ENCODE results near the gene KSR1.
"Not testable (repeated sequence)": the region's sequence is repeated elsewhere in the genome, so short reads cannot be mapped to it uniquely, and the experiment has no call there.

The KSR1 gene

DNA sequence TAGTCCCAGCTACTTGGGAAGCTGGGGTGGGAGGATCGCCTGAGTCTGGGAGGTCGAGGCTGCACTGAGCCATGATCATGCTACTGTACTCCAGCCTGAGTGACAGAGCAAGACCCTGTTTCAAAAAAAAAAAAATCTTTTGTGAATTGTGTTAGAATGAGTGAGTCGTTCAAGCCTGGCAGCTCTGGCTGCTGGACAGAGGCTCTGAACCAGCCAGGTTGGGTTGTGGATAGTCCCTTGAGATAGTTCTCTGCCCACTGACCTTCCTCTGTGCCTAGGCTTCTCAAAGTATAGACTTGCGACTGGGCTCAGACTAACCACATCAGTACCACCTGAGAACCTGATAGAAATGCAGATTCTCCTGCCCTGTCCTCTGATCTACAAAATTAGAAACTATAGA is 2.2 kb upstream of the KSR1 start:
- DNase-seq (ENCODE audit: low spot score), result no peak

DNA sequence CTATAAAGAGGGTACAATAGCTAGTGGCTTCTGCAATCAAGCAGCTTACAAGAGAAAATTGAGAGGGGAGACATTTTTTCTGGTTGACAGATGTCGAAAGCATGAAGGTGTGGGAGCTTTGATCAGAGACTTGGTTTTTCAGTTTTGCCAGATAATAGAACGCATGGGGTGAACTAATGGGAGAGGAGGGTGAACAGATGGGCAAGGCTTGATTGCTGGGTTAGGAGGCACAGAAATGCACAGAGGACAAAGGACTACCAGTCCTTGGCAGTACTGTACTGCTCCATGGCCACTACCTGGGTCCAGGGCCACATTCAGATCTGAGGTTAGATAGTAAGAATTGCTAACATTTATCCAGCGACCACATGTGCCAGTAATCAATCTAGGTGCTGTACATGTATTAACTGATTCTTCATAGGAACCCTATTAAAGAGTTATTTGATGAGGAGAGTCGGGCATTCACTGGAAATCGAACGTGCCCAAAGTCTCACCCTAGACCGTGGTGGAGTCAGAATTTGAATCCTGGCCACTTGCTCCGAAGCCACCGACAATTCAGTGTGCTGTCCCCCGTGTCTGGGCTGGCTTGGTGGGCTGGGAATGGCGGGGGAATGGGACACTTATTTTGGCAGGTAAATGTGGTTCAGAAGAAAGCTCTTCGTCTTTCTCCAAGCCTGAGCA is 873 bp upstream of the KSR1 start:
- DNase-seq (ENCODE audit: low spot score), result no peak

DNA sequence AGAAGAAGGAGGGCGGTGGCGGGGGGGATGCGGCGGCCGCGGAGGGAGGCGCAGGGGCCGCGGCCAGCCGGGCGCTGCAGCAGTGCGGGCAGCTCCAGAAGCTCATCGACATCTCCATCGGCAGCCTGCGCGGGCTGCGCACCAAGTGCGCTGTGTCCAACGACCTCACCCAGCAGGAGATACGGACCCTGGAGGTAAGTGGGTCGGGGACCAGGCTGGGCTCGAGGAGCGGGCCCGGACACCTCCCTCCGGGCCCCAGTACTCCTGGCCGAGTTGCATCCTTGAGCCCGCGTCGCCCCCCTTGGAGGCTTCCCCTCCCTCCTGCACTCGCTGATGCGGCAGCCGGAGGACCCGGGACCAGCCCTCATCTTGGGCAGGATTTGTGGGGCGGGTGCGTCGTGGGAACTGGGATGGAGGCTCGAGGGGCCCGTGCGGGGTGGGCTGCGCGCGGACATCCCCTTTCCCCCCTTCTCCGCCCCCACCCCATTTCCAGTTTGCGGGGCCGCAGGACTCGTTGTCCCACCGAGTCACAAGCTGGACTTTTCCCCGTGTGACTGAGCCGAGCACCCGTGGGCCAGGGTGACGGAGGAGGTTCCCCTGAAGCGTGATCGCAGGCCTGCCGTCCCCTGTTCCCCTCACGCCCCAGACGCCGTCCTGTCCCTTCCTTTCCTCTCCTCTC is 572 bp downstream of the KSR1 start:
- DNase-seq (ENCODE audit: low spot score), result no peak

DNA sequence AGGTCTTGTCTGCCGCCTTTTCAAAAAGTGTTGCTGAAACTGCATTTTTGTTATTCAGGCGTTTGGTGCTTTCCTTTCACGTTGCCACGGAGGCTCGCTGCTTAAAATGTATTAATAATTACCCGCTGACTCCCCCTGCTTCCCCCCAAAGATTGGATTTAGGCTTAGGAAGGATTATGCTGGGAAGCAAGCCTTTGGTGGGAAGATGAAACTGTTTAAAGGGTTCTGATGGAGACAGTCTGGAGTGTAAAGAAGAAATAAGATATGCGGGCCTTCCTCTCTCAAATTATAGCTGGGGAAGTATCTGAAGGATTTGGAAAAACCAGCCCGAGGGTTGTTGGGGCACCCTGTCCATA is 1.1 kb downstream of the KSR1 start:
- DNase-seq (ENCODE audit: low spot score), result no peak

DNA sequence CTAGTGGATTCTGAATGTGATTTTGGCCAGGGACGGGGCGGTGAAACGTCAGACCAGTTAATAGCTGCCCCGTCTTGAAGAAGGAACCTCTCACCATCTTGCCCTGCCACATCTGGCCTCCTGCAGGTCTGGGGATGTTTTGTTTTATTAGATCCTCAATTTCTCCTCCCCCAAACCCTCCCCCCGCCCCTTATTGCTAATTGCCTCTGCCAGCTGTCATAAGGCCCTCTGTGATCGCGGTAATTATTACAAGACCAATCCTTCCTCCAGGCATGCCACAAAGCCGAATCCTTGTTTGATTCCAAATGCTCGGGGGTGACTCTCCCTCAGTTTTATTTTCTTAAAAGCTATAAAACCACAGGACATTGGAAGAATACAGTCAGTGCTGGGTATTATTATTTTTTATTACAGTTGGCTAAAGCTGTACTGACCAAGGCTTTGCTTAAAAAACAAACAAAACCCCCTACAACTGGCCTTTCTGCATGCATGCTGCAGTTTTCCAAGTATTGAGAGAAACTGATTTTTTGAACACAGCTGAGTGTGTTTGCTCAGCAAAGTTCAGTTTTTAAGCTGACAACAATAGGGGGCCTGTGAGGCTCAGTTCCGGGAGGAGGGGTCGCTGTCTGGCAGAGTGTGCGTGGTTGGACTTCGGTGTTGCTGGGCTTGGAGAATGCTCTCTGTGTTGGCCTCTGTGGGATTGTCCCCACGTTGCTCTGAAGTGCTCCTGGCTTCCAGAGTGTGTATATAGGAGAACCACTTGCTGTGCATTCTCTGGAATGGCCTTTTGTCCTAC is 1.7 kb downstream of the KSR1 start:
- no peak for DNase-seq (ENCODE audit: low spot score)

DNA sequence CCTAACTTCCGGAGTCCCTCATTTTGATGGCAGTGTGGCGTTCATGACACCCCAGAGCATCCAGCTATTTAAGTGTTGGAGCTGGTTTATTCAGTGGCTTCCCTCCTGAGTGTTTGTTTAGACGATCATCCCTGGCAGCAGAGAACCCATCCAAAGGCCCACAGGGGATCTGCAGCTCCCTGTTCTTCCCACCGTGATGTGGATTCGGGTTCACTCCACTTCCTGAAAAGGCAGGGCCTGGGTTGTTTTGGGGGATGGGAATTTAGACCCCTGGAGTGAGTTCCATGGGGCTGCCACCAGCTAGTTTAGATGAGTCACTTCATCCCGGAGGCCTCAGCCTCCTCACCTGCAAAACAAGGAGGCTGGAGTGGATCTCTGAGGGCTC is 2.3 kb downstream of the KSR1 start:
- no peak for DNase-seq (ENCODE audit: low spot score)

DNA sequence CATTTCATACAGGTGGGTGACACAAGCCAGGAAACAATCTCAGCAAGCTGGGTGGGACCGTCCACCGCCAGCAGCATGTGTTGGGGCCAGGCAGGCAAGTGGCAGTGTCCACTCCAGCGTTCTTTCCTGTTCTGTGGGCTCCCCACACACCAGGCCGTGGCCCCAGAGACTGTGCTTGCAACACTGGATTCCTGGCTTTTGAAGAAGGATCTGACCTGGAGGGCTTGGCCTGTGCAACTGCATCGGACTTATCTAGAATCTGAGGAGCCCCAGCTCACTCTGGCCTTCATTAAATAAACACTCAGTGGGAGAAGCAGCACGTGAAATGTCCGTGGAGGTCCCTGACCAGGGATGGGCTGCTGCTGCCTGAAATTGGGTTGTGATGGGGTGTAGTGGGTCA is 3.2 kb downstream of the KSR1 start:
- DNase-seq (ENCODE audit: low spot score), result no peak

DNA sequence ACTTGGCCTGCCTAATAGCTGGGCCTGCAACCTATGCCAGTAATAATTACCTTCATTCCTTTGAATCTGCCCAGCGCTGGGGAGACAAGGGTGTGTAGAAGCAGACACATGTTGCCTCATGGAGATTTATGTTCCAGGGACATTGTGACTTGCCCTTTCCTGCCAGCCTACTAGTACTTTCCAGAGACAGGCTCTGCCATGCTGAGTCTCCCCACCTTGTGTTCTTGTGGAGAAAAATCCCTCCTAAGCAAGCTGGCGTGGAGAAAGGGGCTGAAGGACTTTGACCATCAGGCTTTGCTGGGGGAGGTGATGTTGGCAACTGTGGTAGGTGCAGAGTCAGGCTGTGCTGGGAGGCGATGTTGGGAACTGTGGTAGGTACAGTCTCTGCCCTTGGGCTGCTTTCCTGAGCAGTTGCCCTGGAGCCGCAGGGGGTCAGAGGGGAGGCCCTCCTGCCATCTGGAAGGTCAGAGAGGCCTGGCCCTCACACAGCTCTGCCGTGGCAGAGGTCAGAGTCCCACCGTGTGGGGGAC is 4.0 kb downstream of the KSR1 start:
- no peak for DNase-seq (ENCODE audit: low spot score)

DNA sequence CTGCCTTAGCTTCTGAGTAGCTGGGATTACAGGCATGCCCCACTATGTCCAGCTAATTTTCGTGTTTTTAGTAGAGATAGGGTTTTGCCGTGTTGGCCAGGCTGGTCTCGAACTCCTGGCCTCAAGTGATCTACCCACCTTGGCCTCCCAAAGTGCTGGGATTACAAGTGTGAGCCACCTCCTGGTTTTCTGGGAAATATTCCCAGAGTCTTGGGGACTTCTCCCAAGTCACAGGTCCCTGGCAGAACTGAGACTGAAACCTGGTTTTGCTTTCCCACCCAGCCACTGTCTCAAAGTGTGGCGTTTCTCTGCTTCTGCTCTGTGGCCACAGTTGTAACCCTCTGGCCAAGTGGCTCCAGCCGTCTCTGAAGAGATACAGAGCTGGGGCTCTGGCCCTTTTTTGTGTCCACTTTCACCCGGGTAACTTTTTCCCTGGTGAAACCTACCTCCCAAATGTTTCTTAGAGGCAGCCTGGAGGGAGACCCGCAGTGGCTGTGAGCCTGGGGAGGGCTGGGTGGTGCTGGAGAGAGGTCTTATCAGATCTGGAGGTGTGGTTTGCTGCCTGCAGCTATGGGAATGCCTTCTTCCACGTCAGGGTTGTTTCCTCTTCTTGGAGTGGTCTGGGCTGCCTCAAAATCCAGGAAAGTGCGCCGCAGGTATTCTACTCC is 5.1 kb downstream of the KSR1 start:
- no peak for DNase-seq (ENCODE audit: low spot score)

DNA sequence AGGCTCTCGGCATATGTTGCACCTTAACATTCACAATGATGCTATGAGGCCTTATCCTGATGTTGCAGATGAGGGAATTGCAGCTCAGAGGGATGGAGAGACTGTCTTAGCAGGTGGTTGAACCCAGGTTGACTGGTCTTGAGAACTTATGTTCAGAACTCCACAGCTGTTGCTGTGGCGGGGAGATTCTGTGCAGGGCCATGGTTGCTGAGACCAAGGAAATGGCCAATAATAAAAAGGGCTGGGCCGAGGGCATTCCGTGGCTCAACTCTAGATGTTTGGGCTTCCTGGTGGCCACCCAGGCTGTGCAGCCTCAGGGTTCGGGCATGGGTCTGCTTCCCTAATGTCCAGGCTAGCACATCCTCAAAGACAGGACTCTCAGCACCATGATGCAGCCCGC is 5.9 kb downstream of the KSR1 start:
- DNase-seq (ENCODE audit: low spot score), result no peak

DNA sequence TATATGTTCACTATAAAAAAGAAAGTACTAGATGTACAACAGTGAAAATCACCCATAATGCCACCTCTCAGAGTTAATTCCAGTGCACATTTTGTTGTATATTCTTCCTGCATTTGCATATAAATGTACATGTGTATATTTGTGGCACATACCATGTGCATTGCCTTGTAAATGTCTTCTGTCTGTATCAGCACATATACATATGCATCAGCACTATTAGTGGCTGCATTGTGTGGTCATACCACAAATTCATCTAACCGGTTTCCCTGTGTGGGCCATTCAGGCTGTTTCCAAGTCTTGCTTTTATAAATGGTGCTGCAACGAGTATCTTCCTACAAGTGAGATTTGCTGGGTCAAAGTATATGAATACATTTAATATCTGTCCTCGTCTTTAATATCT is 6.5 kb downstream of the KSR1 start:
- DNase-seq (ENCODE audit: low spot score), result no peak

DNA sequence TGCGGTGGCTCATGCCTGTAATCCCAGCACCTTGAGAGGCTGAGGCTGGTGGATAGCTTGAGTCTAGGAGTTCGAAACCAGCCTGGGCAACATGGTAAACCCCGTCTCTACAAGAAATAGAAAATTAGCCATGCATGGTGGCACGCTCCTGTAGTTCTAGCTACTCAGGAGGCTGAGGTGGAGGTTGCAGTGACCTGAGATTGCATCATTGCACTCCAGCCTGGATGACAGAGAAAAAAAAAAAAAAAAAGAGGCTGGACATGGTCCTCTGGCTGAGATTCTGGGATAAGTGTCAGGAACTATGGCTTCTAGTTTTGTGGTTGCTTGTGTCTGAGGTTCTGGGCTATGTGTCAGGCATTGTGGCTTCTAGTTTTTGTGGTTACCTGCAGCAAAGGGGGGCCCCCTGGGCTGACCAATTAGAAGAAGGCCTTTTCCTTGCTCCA is 7.0 kb downstream of the KSR1 start:
- DNase-seq (ENCODE audit: low spot score), result no peak

DNA sequence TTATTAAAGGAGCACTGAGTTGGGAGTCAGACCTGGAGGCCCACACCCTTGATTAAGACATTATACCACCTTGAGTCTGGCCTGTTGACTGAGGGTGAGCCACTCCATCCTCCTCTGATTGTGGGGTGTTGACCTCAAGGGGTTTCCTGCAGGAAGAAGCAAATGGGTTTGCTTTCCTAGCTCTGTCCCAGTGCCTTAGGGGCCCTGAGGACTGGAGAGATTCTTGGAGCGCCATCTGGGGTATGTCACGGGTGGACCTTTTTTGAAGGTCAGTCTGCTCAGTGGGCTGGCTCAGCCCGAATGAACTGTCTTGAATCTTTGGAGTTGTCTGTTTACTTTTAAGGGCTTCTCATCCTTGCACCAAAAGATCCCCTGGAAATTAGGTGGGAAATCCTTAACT is 7.8 kb downstream of the KSR1 start:
- not testable (repeated sequence) for DNase-seq (ENCODE audit: low spot score)

DNA sequence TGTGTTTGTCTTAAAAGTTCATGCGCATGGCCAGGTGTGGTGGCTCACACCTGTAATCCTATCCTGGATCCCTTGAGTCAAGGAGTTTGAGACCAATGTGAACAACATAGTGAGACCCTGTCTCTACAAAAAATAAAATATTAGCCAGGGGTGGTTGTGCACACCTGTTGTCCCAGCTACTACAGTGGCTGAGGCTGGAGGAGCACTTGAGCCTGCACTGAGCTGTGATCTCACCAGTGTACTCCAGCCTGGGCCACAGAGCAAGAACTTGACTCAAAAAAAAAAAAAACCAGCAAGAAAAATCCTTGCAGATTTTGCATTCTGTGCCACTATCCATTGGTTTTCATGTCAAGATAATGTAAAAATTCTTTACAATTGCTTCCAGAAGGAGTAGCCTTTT is 8.2 kb downstream of the KSR1 start:
- no peak for DNase-seq (ENCODE audit: low spot score)

DNA sequence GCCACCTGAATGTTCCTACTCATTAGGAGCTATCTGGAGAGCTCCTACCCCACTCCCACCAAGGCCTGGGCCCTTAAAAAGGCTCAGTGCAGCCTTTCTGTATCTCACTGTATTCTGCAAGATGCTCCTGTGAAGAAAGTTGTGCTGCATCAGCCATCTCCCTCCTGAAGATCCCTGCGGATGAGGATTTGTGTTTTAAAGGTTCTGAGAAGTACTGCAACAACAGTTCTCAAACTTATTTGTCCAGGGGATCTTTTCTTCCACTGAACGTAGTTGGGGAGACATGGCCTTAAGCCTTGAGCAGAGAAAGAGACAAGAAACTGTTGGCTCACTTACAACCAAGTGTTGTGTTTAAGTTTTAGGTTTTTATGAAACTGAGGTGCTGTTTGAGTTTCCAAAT is 9.6 kb downstream of the KSR1 start:
- not testable (repeated sequence) for DNase-seq (ENCODE audit: low spot score)

DNA sequence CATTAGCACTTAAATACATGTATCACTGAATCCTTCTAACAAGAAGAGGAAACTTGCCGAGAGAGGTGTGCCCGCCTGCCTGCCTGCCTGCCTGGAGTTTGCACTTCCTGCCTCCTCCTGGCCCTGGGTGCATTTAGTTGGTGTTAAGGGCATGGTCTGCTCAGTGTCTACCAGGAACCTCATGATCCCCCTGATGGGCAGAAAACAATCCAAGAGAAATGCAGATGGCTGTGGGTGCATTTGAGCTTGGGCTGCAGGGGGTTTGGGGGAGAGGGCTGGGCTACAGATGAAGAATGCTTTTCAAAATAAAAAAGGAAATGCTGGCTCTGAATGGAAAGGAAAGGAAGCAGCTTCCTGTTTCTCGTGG is 10.1 kb downstream of the KSR1 start:
- peak; percentile 16 for DNase-seq (ENCODE audit: low spot score)

DNA sequence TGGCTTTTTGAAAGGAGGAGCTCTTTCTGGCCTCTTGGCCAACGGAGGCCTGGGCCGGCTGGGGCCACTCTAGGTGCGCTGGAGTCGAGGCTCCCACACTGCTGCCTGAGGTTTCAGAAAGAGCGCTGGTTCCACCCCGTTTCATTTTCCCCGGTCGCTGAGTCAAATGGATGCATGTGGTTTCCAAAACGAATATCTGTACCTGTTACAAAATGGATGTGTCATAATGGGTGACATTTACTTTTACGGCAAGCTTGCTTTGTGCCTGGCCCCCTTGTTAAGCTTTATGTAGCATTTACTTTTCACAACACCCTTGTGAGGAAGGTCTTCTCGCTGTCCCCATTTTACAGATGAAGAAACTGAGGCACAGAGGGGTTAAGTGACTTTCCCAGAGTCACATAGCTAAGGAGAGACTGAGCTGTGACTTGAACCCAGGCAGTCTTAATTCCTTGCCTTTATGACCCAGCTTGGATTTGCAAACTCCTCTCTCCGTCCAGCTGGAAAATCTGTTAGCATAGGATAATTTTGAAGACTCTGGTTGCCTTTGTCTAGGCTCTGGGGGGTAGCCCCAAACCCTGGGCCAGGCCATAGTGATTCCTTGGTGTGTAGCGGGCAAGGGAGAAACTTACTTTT is 10.6 kb downstream of the KSR1 start:
- peak; percentile 33 for DNase-seq (ENCODE audit: low spot score)

DNA sequence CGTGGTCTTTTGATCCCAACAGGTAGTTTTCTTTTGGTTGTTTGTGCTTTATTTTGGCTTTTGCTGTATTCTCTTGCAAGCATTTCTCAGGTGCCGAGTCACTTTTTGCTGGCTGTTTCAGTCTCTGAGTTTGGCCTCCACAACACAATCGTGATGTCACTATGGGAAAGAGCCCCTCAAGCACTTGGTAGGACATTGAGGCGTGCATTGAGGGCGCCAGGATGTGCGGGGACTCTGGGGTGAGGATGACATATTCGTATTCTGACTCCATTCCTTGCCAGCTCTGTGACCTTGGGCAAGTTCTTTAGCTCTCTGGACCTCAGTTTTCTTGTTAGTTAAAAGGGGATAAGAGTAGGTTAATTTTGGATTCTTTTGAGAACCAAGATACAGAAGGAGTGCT is 13.0 kb downstream of the KSR1 start:
- DNase-seq (ENCODE audit: low spot score), result no peak

DNA sequence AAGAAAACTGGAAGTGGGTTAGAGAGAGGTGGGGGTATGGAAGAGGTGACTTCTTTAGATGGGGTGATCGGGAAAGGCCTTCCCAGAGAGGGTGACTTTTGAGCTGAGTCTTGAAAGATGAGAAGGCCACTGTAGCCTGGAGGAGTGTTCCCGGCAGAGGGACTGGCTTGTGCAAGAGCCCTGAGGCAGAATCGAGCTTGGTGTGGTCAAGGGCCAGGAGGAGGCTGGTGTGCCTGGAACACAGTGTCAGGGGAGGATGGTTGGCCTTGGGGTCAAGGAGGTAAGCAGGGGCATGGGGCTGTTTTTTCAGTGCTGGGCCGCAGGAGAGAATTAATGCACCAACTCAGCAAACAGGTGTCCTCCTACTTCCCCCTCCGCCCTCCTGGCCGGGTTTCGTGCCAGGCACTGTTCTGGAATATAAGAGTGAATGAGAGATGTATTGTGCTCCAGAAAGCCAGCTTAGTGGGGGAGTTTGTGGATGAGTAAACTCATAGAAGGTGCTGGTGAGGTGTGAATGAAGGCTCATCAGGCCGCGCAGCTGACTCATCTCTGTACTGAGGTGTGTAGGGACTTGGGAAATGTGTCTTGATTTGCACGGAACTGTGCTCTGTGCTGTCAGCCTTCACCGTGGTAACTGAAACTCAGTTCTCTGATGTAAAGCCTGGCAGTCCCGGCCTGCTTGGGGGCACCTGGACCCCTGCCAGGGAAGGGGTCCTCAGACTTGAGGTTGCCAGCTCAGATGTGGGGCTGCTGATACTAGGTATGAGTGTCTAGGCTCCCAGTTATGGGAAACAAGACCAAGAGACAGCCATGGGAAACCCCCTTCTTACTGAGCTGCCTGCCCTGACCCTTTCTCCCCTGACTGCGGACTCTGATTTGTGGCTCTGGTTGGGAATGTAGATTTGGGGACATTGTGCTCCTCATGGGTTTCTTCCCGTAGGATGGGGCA is 15.3 kb downstream of the KSR1 start:
- DNase-seq (ENCODE audit: low spot score), result peak; percentile 66

DNA sequence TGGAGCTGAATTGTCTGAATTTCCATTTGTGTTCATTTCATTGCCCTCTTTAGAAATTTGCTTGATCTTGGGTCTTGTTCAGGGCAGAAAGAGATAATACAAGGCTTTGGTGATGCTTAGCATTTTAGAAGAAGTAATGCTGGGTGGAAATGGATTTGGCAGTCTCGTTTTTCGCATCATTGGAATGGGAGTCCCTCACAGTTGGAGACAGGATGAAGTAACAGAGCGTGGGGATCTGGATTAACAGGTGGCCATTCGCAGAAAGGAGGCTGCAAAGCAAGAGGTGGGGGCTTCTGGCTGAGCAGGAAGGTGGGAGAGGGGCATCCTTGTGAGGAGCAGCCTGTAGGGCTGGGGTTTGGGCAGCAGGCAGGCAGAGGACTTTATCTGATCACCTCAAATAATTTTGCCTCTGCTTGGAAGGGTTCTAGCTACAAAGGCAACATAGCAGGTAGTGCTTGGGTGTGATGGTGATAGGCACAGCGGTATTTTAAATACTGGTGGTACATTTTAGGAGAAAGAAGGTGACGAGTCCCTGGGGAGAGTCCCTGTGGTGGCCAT is 17.0 kb downstream of the KSR1 start:
- no peak for DNase-seq (ENCODE audit: low spot score)

Measured in CD4-positive, alpha-beta T cell treated with Interleukin-6 at 100 ng/mL for 8 hours (primary cell).